ENCODE results near the gene ATXN7L3B.

- TF ChIP-seq CTCF (IDR thresholded peaks at IDR 0.05): no peak
- no peak for TF ChIP-seq POLR2A (IDR thresholded peaks at IDR 0.05)
Observed at GRCh38 chr12:74551291-74551690, 13.7 kb downstream of the ATXN7L3B start.

Measured in thyroid gland (tissue), 4 donors.